ENCODE measurements around the gene PITPNM1. TPM values are rescaled to one million over a fixed set of nuclear protein-coding genes. Genes with fewer than 3 reads are reported as not detected.

The PITPNM1 gene
- total and polyA plus RNA-seq, 2 experiments from 2014 or later, result 9.1 to 57.1 TPM

GRCh38 chr11:67458266-67458665 lies 46.9 kb downstream of the PITPNM1 start:
- Mint-ChIP-seq H3K27me3 (ENCODE audit: insufficient read depth, low read depth, poor library complexity) (peaks cover 2% of the 10 kb centered on the region), H3K4me1 (no peaks in the 10 kb centered on the region), H3K4me3 (no peak overlapping the region), H3K27ac (no peak overlapping the region), H3K9me3 (no peaks in the 10 kb centered on the region), H3K36me3 (ENCODE audit: low read depth) (no peaks in the 10 kb centered on the region)
- Histone ChIP-seq H3K4me3 (no peak overlapping the region), H3K79me2 (replicated peaks; ENCODE audit: insufficient read depth) (no peaks in the 10 kb centered on the region), H3K4me2 (no peak overlapping the region), H3K27ac (ENCODE audit: low read depth) (no peak overlapping the region), H3K27me3 (ENCODE audit: insufficient read depth) (no peaks in the 10 kb centered on the region), H3K9me2 (ENCODE audit: insufficient read depth) (no peaks in the 10 kb centered on the region), H3F3A (replicated peaks; ENCODE audit: low read depth) (no peaks in the 10 kb centered on the region), H2AFZ (no peak overlapping the region), H3K4me1 (ENCODE audit: insufficient read depth) (no peaks in the 10 kb centered on the region), H4K20me1 (replicated peaks; ENCODE audit: insufficient read depth) (no peaks in the 10 kb centered on the region), H3K36me3 (ENCODE audit: insufficient read depth) (no peaks in the 10 kb centered on the region)
- TF ChIP-seq CTCF (conservative IDR thresholded peaks at IDR 0.05; ENCODE audit: low read depth in 2 of 2) (no peak), JUNB (IDR thresholded peaks at IDR 0.05; ENCODE audit: unreplicated experiment) (no peak), POLR2AphosphoS5 (IDR thresholded peaks at IDR 0.05; ENCODE audit: low read depth) (no peak), ZNF462 (CRISPR knock-in tag; IDR thresholded peaks at IDR 0.05) (no peak)
- no peak for DNase-seq (ENCODE audit: low spot score)
- no peak for ATAC-seq

GRCh38 chr11:67457453-67457852 lies 47.7 kb downstream of the PITPNM1 start:
- H3K9me3 Mint-ChIP-seq, result no peaks in the 10 kb centered on the region
- no peak for ATAC-seq
- H3K36me3 Mint-ChIP-seq (ENCODE audit: low read depth), result no peaks in the 10 kb centered on the region
- TF ChIP-seq CTCF (conservative IDR thresholded peaks at IDR 0.05; ENCODE audit: low read depth in 2 of 2) (no peak), ETS1 (IDR thresholded peaks at IDR 0.05) (no peak)

More at GRCh38 chr11:67457453-67457852, 47.7 kb downstream of the PITPNM1 start:
- peaks cover 4% of the 10 kb centered on the region for H3K27me3 Mint-ChIP-seq (ENCODE audit: insufficient read depth, low read depth, poor library complexity)
- Histone ChIP-seq H3K36me3 (ENCODE audit: insufficient read depth) (no peaks in the 10 kb centered on the region), H3K4me3 (no peak overlapping the region), H4K20me1 (replicated peaks; ENCODE audit: insufficient read depth) (no peaks in the 10 kb centered on the region), H3K9me2 (ENCODE audit: insufficient read depth) (no peaks in the 10 kb centered on the region), H3K79me2 (replicated peaks; ENCODE audit: insufficient read depth) (no peaks in the 10 kb centered on the region), H3K27ac (ENCODE audit: low read depth) (no peak overlapping the region), H2AFZ (no peak overlapping the region), H3F3A (replicated peaks; ENCODE audit: low read depth) (no peaks in the 10 kb centered on the region), H3K4me2 (no peak overlapping the region), H3K27me3 (ENCODE audit: insufficient read depth) (no peaks in the 10 kb centered on the region), H3K4me1 (ENCODE audit: insufficient read depth) (no peaks in the 10 kb centered on the region)
- no peak for DNase-seq (ENCODE audit: low spot score)
- H3K4me3 Mint-ChIP-seq, result no peak overlapping the region
- no peak overlapping the region for H3K27ac Mint-ChIP-seq
- H3K4me1 Mint-ChIP-seq, result no peaks in the 10 kb centered on the region
